HEK293T (cell line): ENCODE data around the gene SEMA6B.

Experiments used
- HDGF ChIP-seq: fragments of 450-650 bp; IDR thresholded peaks from 2 replicates; pipeline ENCODE4 v1.6.1; 2017; ENCODE audit warnings: antibody characterized with exemption, borderline replicate concordance
- ZNF384 ChIP-seq: fragments of 450-650 bp; IDR thresholded peaks from 2 replicates; pipeline ENCODE4 v1.6.1; 2016

GRCh38 chr19:4498694-4499093 is 60.8 kb downstream of the SEMA6B start:
- TF ChIP-seq ZNF384 (no peak), HDGF (no peak)
